IPS DF 4.7 (cell line): Measurements from ENCODE around the gene S100Z.
"Not testable (repeated sequence)": the region's sequence is repeated elsewhere in the genome, so short reads cannot be mapped to it uniquely, and the experiment has no call there.

Source experiments
- DNase-seq: peaks from one replicate; pipeline ENCODE4 v3.0.0-alpha.2; 2013; ENCODE audit warnings: low spot score; ENCODE audit errors: extremely low read depth

Gene S100Z

GRCh38 chr5:76822105-76822731 lies 27.6 kb upstream of the S100Z start:
- DNase-seq, result not testable (repeated sequence)

- DNase-seq, result not testable (repeated sequence)
Observed at GRCh38 chr5:76826416-76826815, 23.4 kb upstream of the S100Z start.

GRCh38 chr5:76831110-76831452 lies 18.7 kb upstream of the S100Z start:
- no peak for DNase-seq

- DNase-seq, result no peak
Observed at GRCh38 chr5:76836181-76836580, 13.6 kb upstream of the S100Z start.

GRCh38 chr5:76836585-76836984 lies 13.2 kb upstream of the S100Z start:
- no peak for DNase-seq

- no peak for DNase-seq
Observed at GRCh38 chr5:76838481-76839261, 11.1 kb upstream of the S100Z start.

GRCh38 chr5:76841361-76841760 lies 8.5 kb upstream of the S100Z start:
- DNase-seq, result no peak

- no peak for DNase-seq
Observed at GRCh38 chr5:76845890-76846289, 3.9 kb upstream of the S100Z start.

- DNase-seq, result no peak
Observed at GRCh38 chr5:76850543-76851145, 830 bp downstream of the S100Z start.

- DNase-seq, result no peak
Observed at GRCh38 chr5:76851728-76852369, 2.0 kb downstream of the S100Z start.

- no peak for DNase-seq
Observed at GRCh38 chr5:76852772-76853171, 3.0 kb downstream of the S100Z start.

- not testable (repeated sequence) for DNase-seq
Observed at GRCh38 chr5:76853741-76854140, 3.9 kb downstream of the S100Z start.

- no peak for DNase-seq
Observed at GRCh38 chr5:76854644-76855043, 4.8 kb downstream of the S100Z start.

GRCh38 chr5:76855501-76855900 lies 5.7 kb downstream of the S100Z start:
- DNase-seq, result not testable (repeated sequence)

GRCh38 chr5:76855961-76856360 lies 6.1 kb downstream of the S100Z start:
- no peak for DNase-seq

- DNase-seq, result not testable (repeated sequence)
Observed at GRCh38 chr5:76856800-76857199, 7.0 kb downstream of the S100Z start.

GRCh38 chr5:76859591-76860247 lies 9.9 kb downstream of the S100Z start:
- no peak for DNase-seq

GRCh38 chr5:76861612-76862011 lies 11.8 kb downstream of the S100Z start:
- DNase-seq, result no peak

GRCh38 chr5:76863001-76863400 lies 13.2 kb downstream of the S100Z start:
- DNase-seq, result no peak

GRCh38 chr5:76866503-76866902 lies 16.7 kb downstream of the S100Z start:
- no peak for DNase-seq

GRCh38 chr5:76867038-76867437 lies 17.2 kb downstream of the S100Z start:
- no peak for DNase-seq
